Activated CD4-positive, alpha-beta T cell treated with anti-CD3 and anti-CD28 coated beads, Interleukin-2, amount 10 ng/mL, durations not matched to agents 24 days and 14 days (primary cell): ENCODE measurements around the gene ARHGAP27. TPM values are rescaled to one million over a fixed set of nuclear protein-coding genes. Genes with fewer than 3 reads are reported as not detected.
A peak's percentile ranks its signal among the peaks of the same experiment; 100 is the strongest.
"Not testable (repeated sequence)": the region's sequence is repeated elsewhere in the genome, so short reads cannot be mapped to it uniquely, and the experiment has no call there.

Experiments used
- DNase-seq: peaks from one replicate; pipeline ENCODE4 v3.0.0; 2022
- H3K27ac Mint-ChIP-seq: one replicate; pipeline ENCODE4 v1.8.0; 2022; ENCODE audit warnings: mild to moderate bottlenecking, mixed read lengths
- H3K27me3 Mint-ChIP-seq: one replicate; pipeline ENCODE4 v1.8.0; 2022; ENCODE audit warnings: mixed read lengths
- H3K36me3 Mint-ChIP-seq: one replicate; pipeline ENCODE4 v1.8.0; 2022; ENCODE audit warnings: low read depth, mild to moderate bottlenecking, mixed read lengths
- H3K4me1 Mint-ChIP-seq: one replicate; pipeline ENCODE4 v1.8.0; 2021; ENCODE audit warnings: mixed read lengths
- H3K4me3 Mint-ChIP-seq: one replicate; pipeline ENCODE4 v1.8.0; 2022; ENCODE audit warnings: mild to moderate bottlenecking, moderate library complexity, mixed read lengths
- H3K9me3 Mint-ChIP-seq: one replicate; pipeline ENCODE4 v1.8.0; 2021; ENCODE audit warnings: mixed read lengths
- intact Hi-C: fragments of 100-400 bp; cut with micrococcal nuclease; formaldehyde crosslinking; loops from one replicate; pipeline ENCODE4 v1.15.1; 2023
- total RNA-seq: library from RNA; stranded (reverse); gene quantifications from 2 replicates; pipeline ENCODE4 v1.2.3, GENCODE V29; 2022

Gene ARHGAP27
- total RNA-seq, 1 donor from 2014 or later, result 48.3 TPM

DNA sequence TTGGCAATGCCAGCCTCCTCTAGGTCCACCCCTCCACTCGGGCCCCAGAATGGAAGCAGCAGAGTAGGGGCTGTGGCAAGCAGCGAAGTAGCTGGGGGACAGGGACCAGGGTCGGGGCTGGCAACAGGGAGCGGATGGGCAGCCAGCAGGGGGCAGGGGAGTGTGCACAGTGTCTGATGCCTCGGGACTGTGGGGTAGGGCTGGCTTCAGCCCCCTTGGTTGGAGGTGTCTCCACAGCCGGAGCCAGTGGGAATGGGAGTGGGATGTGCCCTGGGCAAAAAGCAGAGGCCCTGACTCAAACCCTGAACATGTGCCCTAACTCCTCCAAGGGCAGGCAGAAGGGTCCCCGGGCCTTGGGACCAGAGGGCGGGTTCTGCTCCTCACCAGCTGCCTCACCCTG, 18.5 kb upstream of the ARHGAP27 start:
- Mint-ChIP-seq H3K36me3 (peaks cover 28% of the 10 kb centered on the region), H3K27me3 (no peaks in the 10 kb centered on the region), H3K27ac (no peak overlapping the region), H3K4me3 (no peak overlapping the region), H3K9me3 (no peaks in the 10 kb centered on the region), H3K4me1 (peaks cover 17% of the 10 kb centered on the region)
- intact Hi-C loops, result no loop called here
- DNase-seq, result no peak

GRCh38 chr17:45449708-45450329, 17.1 kb upstream of the ARHGAP27 start:
- H3K27ac Mint-ChIP-seq, DNase-seq, intact Hi-C loops, H3K27me3 Mint-ChIP-seq, H3K9me3 Mint-ChIP-seq, H3K4me3 Mint-ChIP-seq: not testable (repeated sequence)
- Mint-ChIP-seq H3K4me1 (peaks cover 25% of the 10 kb centered on the region), H3K36me3 (peaks cover 29% of the 10 kb centered on the region)

DNA sequence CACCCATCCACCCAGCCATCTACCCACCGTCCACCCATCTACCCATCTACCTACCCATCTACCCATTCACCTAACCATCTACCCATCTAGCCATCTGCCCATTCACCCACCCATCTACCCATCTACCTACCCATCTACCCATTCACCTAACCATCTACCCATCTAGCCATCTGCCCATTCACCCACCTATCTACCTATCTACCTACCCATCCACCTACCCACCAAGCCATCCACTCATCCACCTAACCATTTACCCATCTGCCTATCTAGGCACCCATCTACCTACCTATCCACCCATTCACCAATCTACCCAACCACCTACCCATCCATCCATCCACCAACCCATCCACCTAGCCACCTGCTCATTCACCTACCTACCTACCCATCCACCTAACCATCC, 16.6 kb upstream of the ARHGAP27 start:
- intact Hi-C loops, DNase-seq: not testable (repeated sequence)

GRCh38 chr17:45448483-45448882, 15.8 kb upstream of the ARHGAP27 start:
- H3K27me3 Mint-ChIP-seq, DNase-seq, H3K4me3 Mint-ChIP-seq, H3K27ac Mint-ChIP-seq, H3K9me3 Mint-ChIP-seq, intact Hi-C loops: not testable (repeated sequence)
- peaks cover 26% of the 10 kb centered on the region for H3K4me1 Mint-ChIP-seq
- H3K36me3 Mint-ChIP-seq, result peaks cover 25% of the 10 kb centered on the region

More for the DNA sequence above, 16.6 kb upstream of the ARHGAP27 start:
- H3K27ac Mint-ChIP-seq, result peak overlapping the region; percentile 8
- not testable (repeated sequence) for H3K4me3 Mint-ChIP-seq, H3K27me3 Mint-ChIP-seq, H3K9me3 Mint-ChIP-seq
- peaks cover 25% of the 10 kb centered on the region for H3K36me3 Mint-ChIP-seq
- peaks cover 26% of the 10 kb centered on the region for H3K4me1 Mint-ChIP-seq

- H3K27ac Mint-ChIP-seq, H3K27me3 Mint-ChIP-seq, intact Hi-C loops, H3K4me3 Mint-ChIP-seq, DNase-seq, H3K9me3 Mint-ChIP-seq: not testable (repeated sequence)
- H3K36me3 Mint-ChIP-seq, result peaks cover 25% of the 10 kb centered on the region
- peaks cover 26% of the 10 kb centered on the region for H3K4me1 Mint-ChIP-seq
Observed at GRCh38 chr17:45448066-45448465, 15.4 kb upstream of the ARHGAP27 start.

GRCh38 chr17:45447650-45448049, 15.0 kb upstream of the ARHGAP27 start:
- H3K9me3 Mint-ChIP-seq, H3K27ac Mint-ChIP-seq, H3K27me3 Mint-ChIP-seq, DNase-seq, H3K4me3 Mint-ChIP-seq, intact Hi-C loops: not testable (repeated sequence)
- Mint-ChIP-seq H3K36me3 (peaks cover 25% of the 10 kb centered on the region), H3K4me1 (peaks cover 26% of the 10 kb centered on the region)

DNA sequence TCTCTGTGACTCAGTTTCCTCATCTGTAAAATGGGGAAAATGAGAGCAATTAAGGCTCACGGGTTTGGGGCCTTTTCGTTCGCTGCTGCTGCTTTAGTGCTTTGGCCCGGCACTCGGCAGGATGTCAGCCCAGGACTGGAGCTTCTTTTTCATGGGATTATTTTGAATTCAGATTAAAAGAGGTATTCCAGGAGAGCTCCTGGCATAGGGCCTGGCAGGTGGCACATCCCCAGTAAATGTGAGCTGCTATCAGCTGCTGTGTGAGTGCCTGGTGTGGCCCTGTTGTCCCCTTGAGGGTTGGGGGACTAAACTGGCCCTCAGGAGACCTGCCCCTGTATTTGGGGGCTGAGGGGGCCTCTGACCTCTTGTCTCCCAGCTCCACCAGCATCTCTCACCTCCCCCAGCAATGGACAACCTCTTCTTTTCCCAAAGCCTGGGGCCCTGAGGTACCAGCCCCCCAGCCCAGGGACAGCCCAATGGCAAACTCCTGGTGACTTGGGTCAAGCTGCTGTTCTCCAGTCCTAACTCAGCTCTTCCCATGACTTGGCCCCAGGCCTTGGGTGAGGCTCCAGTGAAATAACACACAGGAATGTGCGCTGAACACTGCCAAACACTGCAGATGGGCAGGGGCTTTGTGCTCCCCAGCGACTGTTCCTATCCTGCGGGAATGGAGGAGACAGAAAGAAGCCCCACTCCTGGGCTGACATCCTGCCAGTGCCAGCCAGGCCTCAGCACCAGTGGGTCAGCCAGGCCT, 14.4 kb upstream of the ARHGAP27 start:
- H3K4me1 Mint-ChIP-seq, result peaks cover 26% of the 10 kb centered on the region
- H3K27ac Mint-ChIP-seq, H3K9me3 Mint-ChIP-seq: not testable (repeated sequence)

DNA sequence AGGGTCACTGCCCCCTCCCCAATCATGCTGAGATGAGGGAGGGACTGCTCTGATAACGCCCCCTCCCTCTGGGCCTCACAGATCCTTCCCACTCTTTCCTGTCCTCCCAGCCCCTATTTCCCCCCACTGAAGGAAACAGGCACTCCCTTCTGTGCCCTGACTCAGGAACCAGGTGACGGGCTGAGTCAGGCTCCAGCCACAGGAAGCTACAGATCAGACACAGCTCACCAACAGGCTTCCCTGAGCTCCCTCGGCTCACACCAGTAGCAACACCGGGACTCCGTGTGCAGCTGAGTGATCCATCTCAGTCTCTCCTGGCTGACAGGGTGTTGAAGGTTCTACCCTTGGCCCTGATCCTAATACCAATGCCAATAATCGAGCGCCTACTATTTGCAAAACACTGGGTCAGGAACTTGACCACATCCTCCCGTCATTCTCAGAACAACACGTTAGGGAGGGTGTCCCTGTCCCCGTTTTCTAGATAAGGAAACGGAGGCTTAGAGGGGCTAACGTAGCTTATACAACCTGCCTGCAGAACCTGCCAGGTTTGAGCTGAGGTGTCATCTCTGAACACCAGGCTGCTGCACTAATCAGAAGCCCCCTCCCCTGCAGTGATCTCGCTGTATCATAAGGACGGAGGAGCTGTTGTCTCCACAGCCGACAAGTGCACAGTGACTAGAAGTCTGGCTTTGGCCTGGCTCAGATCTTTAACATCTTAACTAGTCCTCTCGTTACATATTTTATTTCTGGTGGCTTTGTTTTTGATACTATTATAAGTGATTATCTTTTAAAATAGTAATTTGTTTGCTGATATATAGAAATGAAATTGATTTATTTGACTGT, 13.5 kb upstream of the ARHGAP27 start:
- H3K36me3 Mint-ChIP-seq, result peaks cover 25% of the 10 kb centered on the region
- H3K27me3 Mint-ChIP-seq, H3K9me3 Mint-ChIP-seq, intact Hi-C loops: not testable (repeated sequence)
- peak overlapping the region; percentile 76 for H3K27ac Mint-ChIP-seq
- H3K4me1 Mint-ChIP-seq, result peaks cover 27% of the 10 kb centered on the region
- peak; percentile 79 for DNase-seq
- peak overlapping the region; percentile 61 for H3K4me3 Mint-ChIP-seq

More for the DNA sequence above, 14.4 kb upstream of the ARHGAP27 start:
- DNase-seq, H3K27me3 Mint-ChIP-seq, intact Hi-C loops, H3K4me3 Mint-ChIP-seq: not testable (repeated sequence)
- peaks cover 25% of the 10 kb centered on the region for H3K36me3 Mint-ChIP-seq

DNA sequence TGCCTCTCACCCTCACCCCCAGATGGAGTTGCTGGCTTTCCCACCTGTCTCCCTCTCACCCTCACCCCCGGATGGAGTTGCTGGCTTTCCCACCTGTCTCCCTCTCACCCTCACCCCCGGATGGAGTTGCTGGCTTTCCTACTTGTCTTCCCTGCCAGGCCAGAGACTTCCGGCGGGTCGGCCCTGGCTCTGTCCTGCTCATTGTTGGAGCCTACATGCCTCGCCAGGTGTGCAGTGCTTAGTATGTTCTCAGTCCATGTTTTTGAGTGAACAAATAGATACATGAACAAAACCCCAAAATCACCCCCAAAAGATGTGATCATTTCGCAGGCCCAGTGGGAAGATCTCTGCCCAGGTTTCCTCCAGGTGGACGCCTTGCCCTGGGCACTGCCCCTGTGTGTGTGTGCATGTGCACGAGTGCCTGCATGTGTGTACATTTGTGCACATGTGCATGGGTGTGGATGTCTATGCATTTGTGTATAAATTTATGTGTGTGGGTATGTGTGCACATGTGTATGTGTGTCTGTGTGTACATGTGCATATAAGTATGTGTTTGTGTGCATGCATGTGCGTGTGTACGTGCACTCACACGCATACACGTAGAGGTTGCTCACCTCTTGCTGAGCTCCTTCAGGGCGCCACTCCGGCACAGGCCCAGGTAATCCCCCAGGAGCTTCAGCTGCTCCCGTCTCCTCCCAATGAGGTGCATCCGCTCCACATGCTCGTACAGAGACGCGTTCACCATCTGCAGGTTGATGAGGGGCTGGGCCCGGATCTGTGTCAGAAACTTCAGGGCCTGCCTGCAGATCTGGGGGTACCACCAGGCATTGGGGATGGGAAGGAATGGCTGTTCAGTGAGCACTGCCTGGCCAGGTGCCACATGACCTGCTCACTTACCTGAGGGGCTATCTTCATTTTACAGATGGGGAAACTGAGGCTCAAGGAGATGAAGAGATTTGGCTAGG, 12.5 kb upstream of the ARHGAP27 start:
- DNase-seq, H3K27ac Mint-ChIP-seq, intact Hi-C loops, H3K9me3 Mint-ChIP-seq, H3K4me3 Mint-ChIP-seq, H3K27me3 Mint-ChIP-seq: not testable (repeated sequence)
- Mint-ChIP-seq H3K4me1 (peaks cover 34% of the 10 kb centered on the region), H3K36me3 (peaks cover 22% of the 10 kb centered on the region)

- H3K27ac Mint-ChIP-seq, H3K9me3 Mint-ChIP-seq, H3K27me3 Mint-ChIP-seq, DNase-seq, H3K4me3 Mint-ChIP-seq, intact Hi-C loops: not testable (repeated sequence)
- Mint-ChIP-seq H3K4me1 (peaks cover 35% of the 10 kb centered on the region), H3K36me3 (peaks cover 18% of the 10 kb centered on the region)
Observed at GRCh38 chr17:45444301-45444700, 11.6 kb upstream of the ARHGAP27 start.

DNA sequence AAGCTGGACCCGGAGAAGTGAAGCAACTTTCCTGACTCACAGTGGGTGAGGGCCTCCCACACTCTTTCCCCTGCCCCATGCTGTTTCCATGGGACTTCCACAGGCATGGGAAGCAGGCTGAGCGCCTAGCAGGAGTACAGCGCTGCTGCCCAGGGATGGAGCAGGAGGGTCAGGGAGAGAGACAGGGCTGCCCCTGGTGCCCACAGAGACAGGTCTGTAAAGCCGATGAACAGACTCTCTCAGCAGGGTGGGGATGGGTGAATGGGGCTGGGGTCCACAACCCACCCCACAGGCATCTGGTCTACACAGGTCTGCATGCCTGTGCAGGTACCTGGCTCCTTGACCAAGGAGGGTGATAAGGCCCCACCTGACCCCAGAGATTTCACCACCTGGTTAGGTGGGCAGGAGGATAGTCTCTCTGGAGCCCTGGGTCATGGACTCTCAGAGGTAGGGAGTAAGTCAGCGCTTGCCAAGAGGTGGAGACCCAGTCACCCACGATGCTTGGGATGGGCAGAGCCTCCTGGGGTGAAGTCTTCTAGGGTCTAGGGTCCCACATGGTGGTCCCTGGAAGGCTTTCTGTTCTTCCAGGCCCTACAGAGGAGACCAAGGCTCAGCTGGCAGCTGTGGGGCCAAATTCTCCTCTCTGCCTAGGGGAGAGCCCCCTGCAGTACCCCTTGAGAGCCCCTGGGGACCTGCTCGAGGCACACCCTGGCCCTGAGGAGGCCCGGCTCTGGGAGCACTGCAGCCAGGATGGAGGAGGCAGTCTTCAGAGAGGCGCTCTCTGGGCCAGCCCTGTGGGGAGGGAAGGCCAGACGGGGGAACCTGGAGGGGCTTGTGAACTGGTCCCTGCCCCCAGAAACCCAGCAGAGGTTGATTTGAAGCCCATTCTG, 10.9 kb upstream of the ARHGAP27 start:
- H3K36me3 Mint-ChIP-seq, result peaks cover 19% of the 10 kb centered on the region
- H3K27ac Mint-ChIP-seq, H3K27me3 Mint-ChIP-seq, intact Hi-C loops, H3K4me3 Mint-ChIP-seq, DNase-seq, H3K9me3 Mint-ChIP-seq: not testable (repeated sequence)
- H3K4me1 Mint-ChIP-seq, result peaks cover 32% of the 10 kb centered on the region

GRCh38 chr17:45441526-45442310, 9.0 kb upstream of the ARHGAP27 start:
- Mint-ChIP-seq H3K36me3 (peaks cover 20% of the 10 kb centered on the region), H3K27me3 (no peaks in the 10 kb centered on the region), H3K9me3 (no peaks in the 10 kb centered on the region), H3K4me3 (no peak overlapping the region), H3K4me1 (peaks cover 23% of the 10 kb centered on the region), H3K27ac (peak overlapping the region; percentile 11)
- intact Hi-C loops, result no loop called here
- DNase-seq, result no peak
